Activated CD8-positive, alpha-beta memory T cell treated with anti-CD3 and anti-CD28 coated beads, Interleukin-2, amount 50 U/mL, for 1 hour (primary cell): ENCODE data around the gene NCOA3.
"Not testable (repeated sequence)": the region's sequence is repeated elsewhere in the genome, so short reads cannot be mapped to it uniquely, and the experiment has no call there.

Experiments
- DNase-seq: peaks from one replicate; pipeline ENCODE4 v3.0.0-alpha.2; 2020; ENCODE audit errors: extremely low read depth

NCOA3 gene

DNA sequence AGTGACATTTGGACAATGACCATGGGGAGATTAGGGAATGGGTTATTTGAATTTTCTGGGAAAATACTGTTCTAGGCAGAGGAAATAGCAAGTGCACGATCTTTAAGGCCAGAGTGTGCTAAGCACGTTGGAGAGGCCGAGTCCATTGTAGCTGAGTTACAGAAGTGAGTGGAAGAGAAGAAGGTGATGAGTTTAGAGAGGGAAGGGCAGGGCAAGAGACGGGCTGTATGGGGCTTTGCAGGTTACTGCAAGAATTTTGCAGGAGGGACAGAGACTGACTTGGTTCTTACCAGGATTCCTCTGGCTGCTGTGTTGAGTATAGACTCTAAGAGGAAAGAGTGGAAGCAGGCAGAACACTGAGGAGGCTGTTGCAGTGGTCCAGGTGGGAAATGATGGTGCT lies 1.1 kb upstream of the NCOA3 start:
- DNase-seq, result no peak

- no peak for DNase-seq
Observed at GRCh38 chr20:47501116-47501481, 588 bp upstream of the NCOA3 start.

DNA sequence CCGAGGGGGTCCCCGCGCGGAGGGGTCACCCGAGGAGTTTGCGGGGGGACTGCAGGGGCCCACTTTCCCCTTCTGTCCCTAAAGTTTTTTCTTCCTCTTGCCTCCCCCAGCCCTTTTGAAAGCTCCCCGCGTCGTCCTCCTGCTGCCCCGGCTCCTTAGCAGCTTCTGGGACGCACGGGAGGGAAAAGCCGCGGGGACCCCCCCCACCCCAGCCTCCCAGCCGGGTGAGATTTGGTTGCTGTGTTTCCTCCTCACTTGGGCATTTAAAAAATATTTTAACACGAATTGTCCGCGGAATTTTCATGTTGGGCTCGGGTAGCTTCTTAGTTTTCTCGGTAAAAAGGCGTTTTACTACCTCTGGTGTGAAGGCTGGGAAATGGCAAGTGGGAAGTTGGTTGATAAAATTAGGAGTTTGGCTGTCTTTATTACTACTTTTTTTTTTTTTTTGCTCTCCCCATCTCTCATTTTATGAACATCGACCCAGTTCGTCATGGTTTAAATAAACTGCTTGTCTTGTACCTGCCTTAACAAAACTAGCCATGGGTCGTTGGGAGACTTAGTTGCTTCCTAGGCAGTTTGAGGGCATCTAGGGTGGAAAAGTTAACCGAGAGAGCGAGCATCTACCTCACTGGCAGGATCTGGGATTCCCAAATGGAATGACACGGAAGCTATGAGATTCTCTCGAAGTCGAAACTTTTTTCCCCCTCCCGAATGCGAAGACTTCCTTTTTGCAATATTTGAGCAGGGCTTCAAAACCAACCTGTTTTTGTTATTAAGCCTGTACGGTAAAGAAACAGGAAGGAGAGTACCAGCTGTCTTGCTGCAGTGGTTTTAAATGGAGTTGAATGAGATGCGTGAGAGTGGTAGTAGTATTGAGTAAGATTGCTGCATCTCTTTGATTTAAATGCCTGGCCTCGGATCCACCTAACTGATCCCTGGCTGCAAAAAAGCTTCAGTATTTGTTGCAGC lies 868 bp downstream of the NCOA3 start:
- DNase-seq, result no peak

GRCh38 chr20:47503685-47504084 lies 2.0 kb downstream of the NCOA3 start:
- no peak for DNase-seq

DNA sequence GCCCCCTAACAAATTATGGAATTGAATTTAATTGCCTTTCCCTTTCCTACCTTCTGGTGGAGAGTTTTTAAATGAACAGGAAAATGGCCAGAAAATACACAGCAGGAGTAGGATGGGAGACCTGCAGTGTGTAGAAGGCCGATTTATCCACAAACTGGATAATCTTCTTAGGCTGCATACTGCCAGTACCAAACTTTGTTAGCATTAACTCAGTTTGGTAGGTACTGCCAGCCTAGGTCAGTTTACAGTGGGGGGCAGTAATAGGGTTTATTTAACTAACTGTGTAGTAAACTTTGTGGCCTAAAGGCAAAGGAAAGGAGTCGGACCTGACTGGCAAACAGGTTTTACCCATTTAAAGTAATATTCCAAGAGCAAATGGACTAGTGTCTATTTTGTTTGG lies 4.6 kb downstream of the NCOA3 start:
- no peak for DNase-seq

GRCh38 chr20:47506850-47507249 lies 5.2 kb downstream of the NCOA3 start:
- DNase-seq, result no peak

- not testable (repeated sequence) for DNase-seq
Observed at GRCh38 chr20:47507275-47507981, 5.7 kb downstream of the NCOA3 start.

DNA sequence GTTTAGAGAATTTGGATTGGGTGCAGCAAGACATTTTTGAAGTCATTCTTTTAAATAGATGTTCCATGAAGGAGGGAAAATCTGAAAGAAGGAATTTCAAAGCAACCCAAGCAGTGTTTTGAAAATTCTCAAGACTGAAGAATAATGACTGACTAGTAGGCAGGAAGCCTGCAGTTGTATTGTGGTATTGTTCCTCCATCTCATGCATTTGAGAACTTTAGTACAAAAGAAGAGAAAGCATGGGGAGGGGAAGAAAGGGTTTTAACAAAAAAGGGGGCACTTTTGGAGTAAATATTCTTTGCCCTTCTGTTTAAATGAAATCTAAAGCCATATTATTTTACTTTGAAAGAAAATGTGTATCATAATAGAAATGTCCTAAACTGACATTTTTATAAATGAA lies 6.6 kb downstream of the NCOA3 start:
- no peak for DNase-seq

DNA sequence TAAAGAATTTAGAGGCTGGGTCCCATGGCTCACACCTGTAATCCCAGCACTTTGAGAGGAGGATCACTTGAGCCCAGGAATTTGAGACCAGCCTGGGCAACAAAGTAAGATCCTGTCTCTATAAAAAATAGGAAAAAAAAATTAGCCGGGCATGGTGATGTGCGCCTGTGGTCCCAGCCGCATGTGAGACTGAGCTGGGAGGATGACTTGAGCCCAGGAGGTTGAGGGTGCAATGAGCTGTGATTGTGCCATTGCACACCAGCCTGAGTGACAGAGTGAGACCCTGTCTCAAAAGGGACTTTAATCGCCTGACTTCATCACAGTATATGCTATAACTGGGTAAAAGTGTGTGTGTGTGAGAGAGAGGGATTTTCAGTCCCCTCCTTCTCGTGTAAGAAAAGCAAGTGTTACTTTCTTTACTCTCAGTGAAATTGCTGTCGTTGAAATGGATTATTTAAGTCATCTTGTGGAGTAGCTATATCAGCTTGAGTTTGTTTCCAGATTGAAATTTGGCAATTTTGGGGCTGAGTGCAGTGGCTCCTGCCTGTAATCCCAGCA lies 7.5 kb downstream of the NCOA3 start:
- DNase-seq, result no peak

GRCh38 chr20:47509685-47510084 lies 8.0 kb downstream of the NCOA3 start:
- no peak for DNase-seq

- DNase-seq, result no peak
Observed at GRCh38 chr20:47515843-47516242, 14.2 kb downstream of the NCOA3 start.

DNA sequence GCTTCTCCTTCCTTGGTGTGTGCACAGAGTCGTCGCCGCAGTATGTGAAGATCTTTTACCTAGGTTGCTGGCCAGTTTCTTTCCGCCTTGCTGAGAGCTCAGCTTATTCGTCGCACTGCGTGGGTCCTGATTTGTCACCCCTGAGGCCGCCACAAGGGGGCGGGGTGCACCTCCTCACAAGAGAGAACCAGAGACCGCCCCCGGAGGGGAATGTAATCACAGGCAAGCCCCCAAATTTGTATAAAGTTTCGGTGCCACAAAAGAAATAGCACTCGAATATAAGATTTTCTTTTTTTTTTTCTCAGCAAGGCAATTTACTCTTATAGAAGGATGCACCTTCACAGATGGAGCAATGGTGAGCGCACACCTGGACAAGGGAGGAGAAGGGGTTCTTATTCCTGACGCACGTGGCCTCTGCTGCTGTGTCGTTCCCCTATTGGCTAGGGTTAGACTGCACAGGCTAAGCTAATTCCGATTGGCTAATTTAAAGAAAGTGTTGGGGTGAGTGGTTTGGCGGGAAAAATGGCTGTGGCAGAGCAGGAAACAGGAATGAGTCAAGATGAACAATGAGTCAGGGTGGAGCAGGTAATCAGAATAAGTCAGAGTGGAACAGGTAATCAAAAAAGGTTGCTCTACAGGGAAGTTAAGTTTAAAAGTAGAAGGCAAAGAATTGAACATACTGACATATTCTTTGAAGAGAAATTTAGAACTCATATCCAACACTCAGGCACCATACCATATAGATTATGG lies 19.5 kb downstream of the NCOA3 start:
- no peak for DNase-seq

DNA sequence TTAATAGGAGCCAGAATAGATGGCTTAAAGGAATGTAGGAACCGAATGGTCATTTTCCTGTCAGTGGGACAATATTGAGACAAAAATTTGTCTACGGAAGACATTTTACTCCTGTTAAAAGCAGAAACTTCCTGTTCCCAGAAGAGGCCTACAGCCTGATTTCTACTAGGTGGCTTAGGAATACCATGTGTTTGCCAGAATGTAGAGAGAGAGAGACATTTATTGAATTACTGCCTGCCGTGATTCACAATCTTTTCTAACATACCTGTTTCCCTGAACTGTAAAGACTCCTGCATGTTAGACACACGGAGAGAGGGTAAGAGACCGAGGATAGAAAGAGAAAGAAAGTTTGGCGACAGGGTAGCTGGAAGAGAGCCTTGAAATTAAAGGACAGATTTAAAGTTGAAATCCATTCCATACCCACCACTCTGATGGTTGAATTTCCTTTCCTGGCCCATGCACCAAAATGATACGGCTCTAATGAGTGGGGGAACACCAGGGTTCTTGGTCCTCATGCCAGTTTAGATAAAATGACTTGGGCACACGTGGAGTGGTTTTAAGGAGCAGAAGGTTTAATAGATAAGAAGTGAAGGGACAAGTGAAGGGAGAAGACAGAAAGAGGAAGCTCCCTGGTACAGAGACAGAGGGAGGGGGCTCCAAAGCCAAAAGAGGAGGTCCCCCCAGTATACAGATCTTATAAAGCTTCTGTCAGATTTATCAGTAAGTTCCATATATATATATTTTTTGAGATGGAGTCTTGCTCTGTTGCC lies 22.5 kb downstream of the NCOA3 start:
- DNase-seq, result no peak

DNA sequence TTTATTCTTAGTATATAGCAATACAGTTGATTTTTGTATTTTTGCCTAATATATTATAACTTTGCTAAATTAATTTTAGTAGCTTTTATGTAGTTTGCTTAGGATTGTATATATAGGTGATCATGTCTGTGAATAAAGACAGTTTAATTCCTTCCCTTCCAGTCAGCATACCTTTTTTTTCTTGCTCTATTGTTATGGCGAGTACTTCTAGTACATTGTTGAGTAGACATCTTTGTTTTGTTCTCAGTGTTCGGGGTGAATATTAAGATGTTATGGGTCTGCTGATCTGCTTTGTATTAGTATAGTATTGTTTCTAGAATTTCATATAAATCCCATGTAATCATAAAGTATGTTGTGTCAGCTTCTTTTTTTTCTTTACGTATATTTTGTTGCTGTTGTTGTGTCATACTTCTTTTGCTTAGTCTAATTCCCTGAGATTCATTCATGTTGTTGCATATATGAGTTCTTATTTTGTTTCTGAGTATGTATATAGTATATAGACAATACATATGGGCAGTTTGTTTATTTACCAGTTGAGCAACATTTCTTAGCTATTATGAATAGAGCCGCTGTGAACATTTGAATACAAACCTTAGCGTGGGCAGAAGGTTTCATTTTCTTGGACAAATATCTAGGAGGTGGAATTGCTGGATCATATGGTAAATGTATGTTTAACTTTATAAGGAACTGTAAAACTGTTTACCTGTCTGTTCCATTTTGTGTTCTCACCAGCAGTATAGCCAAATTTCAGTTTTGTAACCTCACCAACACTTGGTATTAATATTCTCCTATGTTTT lies 25.5 kb downstream of the NCOA3 start:
- DNase-seq, result no peak

GRCh38 chr20:47529840-47530239 lies 28.2 kb downstream of the NCOA3 start:
- DNase-seq, result no peak

GRCh38 chr20:47531458-47531857 lies 29.8 kb downstream of the NCOA3 start:
- no peak for DNase-seq

GRCh38 chr20:47532002-47532401 lies 30.3 kb downstream of the NCOA3 start:
- no peak for DNase-seq

DNA sequence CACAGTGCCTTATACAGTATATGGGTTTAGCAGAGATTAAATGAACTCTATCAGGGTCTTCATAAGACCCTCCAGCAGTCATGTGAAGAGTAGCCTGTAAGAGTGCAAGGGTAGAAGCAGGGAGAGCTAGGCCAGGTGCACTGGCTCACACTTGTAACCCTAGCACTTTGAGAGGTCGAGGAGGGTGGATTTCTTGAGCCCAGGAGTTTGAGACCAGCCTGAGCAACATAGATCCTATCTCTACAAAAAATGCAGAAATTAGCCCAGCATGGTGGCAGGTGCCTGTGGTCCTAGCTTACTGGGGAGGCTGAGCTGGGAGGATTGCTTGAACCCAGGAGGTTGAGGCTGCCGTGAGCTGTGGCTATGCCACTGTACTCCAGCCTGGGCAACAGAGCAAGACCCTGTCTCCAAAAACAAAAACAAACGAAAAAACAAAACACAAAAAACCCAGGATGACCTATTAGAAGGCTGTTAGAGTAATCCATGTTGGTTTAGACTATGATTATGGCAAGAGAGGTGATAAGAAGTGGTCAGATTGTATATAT lies 31.9 kb downstream of the NCOA3 start:
- DNase-seq, result no peak

DNA sequence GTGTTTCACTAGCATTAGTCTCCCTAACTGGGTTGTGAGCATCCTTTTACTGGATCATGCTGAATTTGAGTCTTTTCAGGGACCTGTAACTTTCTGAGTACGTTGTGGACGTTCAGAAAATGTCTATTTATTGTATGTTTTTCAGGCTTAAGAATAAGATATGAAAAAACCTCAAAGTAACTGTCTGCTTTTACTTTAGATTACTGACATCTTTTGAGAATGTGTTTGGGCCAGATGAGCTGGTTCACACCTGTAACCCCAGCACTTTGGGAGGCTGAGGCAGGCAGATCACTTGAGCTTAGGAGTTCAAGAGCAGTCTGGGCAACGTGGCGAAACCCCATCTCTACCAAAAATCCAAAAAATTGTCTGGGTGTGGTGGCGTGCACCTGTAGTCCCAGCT lies 32.7 kb downstream of the NCOA3 start:
- no peak for DNase-seq

DNA sequence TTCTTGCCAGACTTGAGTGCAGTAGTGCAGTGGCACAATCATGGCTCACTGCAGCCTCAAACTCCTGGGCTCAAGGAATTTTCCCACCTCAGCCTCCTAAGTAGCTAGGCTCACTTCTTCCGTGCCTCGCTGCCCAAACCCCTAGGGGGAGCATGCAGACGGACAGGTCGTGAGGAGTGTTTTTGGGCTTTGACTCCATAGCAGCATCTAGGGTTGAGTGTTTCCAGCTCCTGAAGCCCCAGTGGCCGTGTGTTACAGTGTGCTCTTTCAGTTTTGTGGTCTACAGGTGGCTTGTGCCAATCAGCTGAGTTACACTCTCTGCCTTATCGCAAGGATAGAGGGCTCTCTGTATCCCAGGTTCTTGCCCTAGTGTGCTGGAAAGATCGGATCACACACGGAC lies 33.4 kb downstream of the NCOA3 start:
- no peak for DNase-seq
